Liver (tissue), 9 donors: ENCODE results near the gene CCDC78. TPM values are rescaled to one million over a fixed set of nuclear protein-coding genes. Genes with fewer than 3 reads are reported as not detected.

ENCODE experiments used
- DNase-seq: peaks from one replicate; pipeline ENCODE4 v3.0.0-alpha.2; 2017; ENCODE audit warnings: low spot score
- H3K27ac ChIP-seq, 2 donors: one replicate each; pipeline ENCODE4 v1.7.0; 2013; ENCODE audit warnings: inconsistent platforms in 2 of 2, low read length in 2 of 2, control low read depth in 1 of 2, low read depth in 1 of 2, mild to moderate bottlenecking in 1 of 2
- H3K27me3 ChIP-seq, 4 donors: one replicate each; pipeline versions ENCODE4 v1.6.1 to v1.7.0; 2013; ENCODE audit warnings: low read length in 3 of 4, inconsistent platforms in 1 of 4, mild to moderate bottlenecking in 1 of 4, moderate library complexity in 1 of 4; ENCODE audit not compliant: control insufficient read depth in 4 of 4, insufficient read depth in 4 of 4
- H3K36me3 ChIP-seq, 4 donors: one replicate each; pipeline versions ENCODE4 v1.6.1 to v1.7.0; 2013; ENCODE audit warnings: low read length in 3 of 4, mild to moderate bottlenecking in 3 of 4, low read depth in 1 of 4, moderate library complexity in 1 of 4; ENCODE audit not compliant: control insufficient read depth in 4 of 4, insufficient read depth in 3 of 4
- H3K4me1 ChIP-seq, 4 donors: one replicate each; pipeline versions ENCODE4 v1.6.1 to v1.7.0; 2013; ENCODE audit warnings: low read length in 3 of 4, mild to moderate bottlenecking in 3 of 4, moderate library complexity in 1 of 4; ENCODE audit not compliant: control insufficient read depth in 4 of 4, insufficient read depth in 4 of 4
- H3K4me3 ChIP-seq, 3 donors: one replicate each; pipeline versions ENCODE4 v1.6.1 to v1.7.0; 2013; ENCODE audit warnings: low read length in 3 of 3, control low read depth in 1 of 3, low read depth in 1 of 3, mild to moderate bottlenecking in 1 of 3
- H3K9ac ChIP-seq, 2 donors: one replicate each; pipeline ENCODE4 v1.7.0; 2013; ENCODE audit warnings: low read length in 2 of 2, mild to moderate bottlenecking in 2 of 2, moderate library complexity in 2 of 2, control low read depth in 1 of 2, low read depth in 1 of 2
- H3K9me3 ChIP-seq, 4 donors: one replicate each; pipeline versions ENCODE4 v1.6.1 to v1.7.0; 2013; ENCODE audit warnings: low read length in 3 of 4; ENCODE audit not compliant: control insufficient read depth in 4 of 4
- EGR1 ChIP-seq, 2 donors: IDR thresholded peaks; 2 replicates each; pipeline ENCODE4 v1.6.1; 2016 to 2018; ENCODE audit warnings: antibody characterized with exemption in 2 of 2, low read depth in 2 of 2
- FOXA1 ChIP-seq: IDR thresholded peaks from 2 replicates; pipeline ENCODE4 v1.6.1; 2016; ENCODE audit warnings: antibody characterized with exemption
- FOXA2 ChIP-seq: IDR thresholded peaks from 2 replicates; pipeline ENCODE4 v1.6.1; 2016; ENCODE audit warnings: antibody characterized with exemption
- GABPA ChIP-seq, 2 donors: IDR thresholded peaks in 1 of 2; conservative IDR thresholded peaks in 1 of 2; 2 replicates each; pipeline ENCODE4 v1.6.1; 2016; ENCODE audit warnings: antibody characterized with exemption in 2 of 2, mild to moderate bottlenecking in 1 of 2, moderate library complexity in 1 of 2
- HNF4A ChIP-seq, 2 donors: conservative IDR thresholded peaks; 2 replicates each; pipeline ENCODE4 v1.6.1; 2016; ENCODE audit warnings: antibody characterized with exemption in 2 of 2, mild to moderate bottlenecking in 2 of 2
- HNF4G ChIP-seq: IDR thresholded peaks from 2 replicates; pipeline ENCODE4 v1.6.1; 2016; ENCODE audit warnings: antibody characterized with exemption
- JUND ChIP-seq, 2 donors: IDR thresholded peaks; 2 replicates each; pipeline ENCODE4 v1.6.1; 2016; ENCODE audit warnings: antibody characterized with exemption in 2 of 2
- NR2F2 ChIP-seq: IDR thresholded peaks from 2 replicates; pipeline ENCODE4 v1.6.1; 2016; ENCODE audit warnings: antibody characterized with exemption
- RAD21 ChIP-seq, 2 donors: IDR thresholded peaks; 2 replicates each; pipeline ENCODE4 v1.6.1; 2016; ENCODE audit warnings: antibody characterized with exemption in 2 of 2, mild to moderate bottlenecking in 2 of 2
- RXRA ChIP-seq, 2 donors: IDR thresholded peaks; 2 replicates each; pipeline ENCODE4 v1.6.1; 2017 to 2018; ENCODE audit warnings: antibody characterized with exemption in 2 of 2, mild to moderate bottlenecking in 1 of 2
- SP1 ChIP-seq: IDR thresholded peaks from 2 replicates; pipeline ENCODE4 v1.6.1; 2018; ENCODE audit warnings: antibody characterized with exemption, mild to moderate bottlenecking
- TAF1 ChIP-seq: conservative IDR thresholded peaks from 2 replicates; pipeline ENCODE4 v1.6.1; 2016; ENCODE audit warnings: antibody characterized with exemption, mild to moderate bottlenecking
- YY1 ChIP-seq: IDR thresholded peaks from 2 replicates; pipeline ENCODE4 v1.6.1; 2016; ENCODE audit warnings: antibody characterized with exemption, mild to moderate bottlenecking
- WGBS: extraction: QIAGEN DNeasy Blood & Tissue Kit; methylation state at CpG from one replicate; pipeline ENCODE4 v1.1.7; 2013; 5-methylcytosine and 5-hydroxymethylcytosine counted together
- polyA plus RNA-seq, 2 donors: library from polyadenylated mRNA; stranded (reverse) in 1 of 2; unstranded in 1 of 2; fragments of 200-250 nt in 1 of 2; fragments of >200 nt in 1 of 2; fragmentation: Nextera tagmentation in 1 of 2; extraction: Ambion mirVana in 1 of 2; gene quantifications; one replicate each; pipeline versions ENCODE4 v1.2.1 to v1.2.3, GENCODE V29; 2013 to 2015
- total RNA-seq, 2 donors: library from RNA; depleted of rRNA; stranded (reverse); fragments of >200 nt; gene quantifications; one replicate each; pipeline ENCODE4 v1.2.3, GENCODE V29; 2014
- TF ChIP-seq, protein P1 (sequence below): IDR thresholded peaks from 2 replicates; pipeline ENCODE4 v1.6.1; 2016; ENCODE audit warnings: antibody characterized with exemption, mild to moderate bottlenecking
- TF ChIP-seq, protein P2 (sequence below): fragments of 150-350 bp; IDR thresholded peaks from 2 replicates; pipeline ENCODE4 v1.5.1; 2017; ENCODE audit warnings: improper control_type of control experiment, low read depth, low read length; ENCODE audit not compliant: missing input control
- TF ChIP-seq, protein P3 (sequence below): IDR thresholded peaks from 2 replicates; pipeline ENCODE4 v1.6.1; 2016; ENCODE audit warnings: antibody characterized with exemption
- TF ChIP-seq, protein P4 (sequence below): IDR thresholded peaks from 2 replicates; pipeline ENCODE4 v1.6.1; 2016; ENCODE audit warnings: antibody characterized with exemption
- donor health status: healthy.
- donor health status: healthy.
- donor health status: healthy.
- donor health status: healthy.
- donor health status: healthy.

The CCDC78 gene
- total and polyA plus RNA-seq, 4 donors, result 0.05 to 0.28 (median 0.08) TPM; not detected in 1

DNA sequence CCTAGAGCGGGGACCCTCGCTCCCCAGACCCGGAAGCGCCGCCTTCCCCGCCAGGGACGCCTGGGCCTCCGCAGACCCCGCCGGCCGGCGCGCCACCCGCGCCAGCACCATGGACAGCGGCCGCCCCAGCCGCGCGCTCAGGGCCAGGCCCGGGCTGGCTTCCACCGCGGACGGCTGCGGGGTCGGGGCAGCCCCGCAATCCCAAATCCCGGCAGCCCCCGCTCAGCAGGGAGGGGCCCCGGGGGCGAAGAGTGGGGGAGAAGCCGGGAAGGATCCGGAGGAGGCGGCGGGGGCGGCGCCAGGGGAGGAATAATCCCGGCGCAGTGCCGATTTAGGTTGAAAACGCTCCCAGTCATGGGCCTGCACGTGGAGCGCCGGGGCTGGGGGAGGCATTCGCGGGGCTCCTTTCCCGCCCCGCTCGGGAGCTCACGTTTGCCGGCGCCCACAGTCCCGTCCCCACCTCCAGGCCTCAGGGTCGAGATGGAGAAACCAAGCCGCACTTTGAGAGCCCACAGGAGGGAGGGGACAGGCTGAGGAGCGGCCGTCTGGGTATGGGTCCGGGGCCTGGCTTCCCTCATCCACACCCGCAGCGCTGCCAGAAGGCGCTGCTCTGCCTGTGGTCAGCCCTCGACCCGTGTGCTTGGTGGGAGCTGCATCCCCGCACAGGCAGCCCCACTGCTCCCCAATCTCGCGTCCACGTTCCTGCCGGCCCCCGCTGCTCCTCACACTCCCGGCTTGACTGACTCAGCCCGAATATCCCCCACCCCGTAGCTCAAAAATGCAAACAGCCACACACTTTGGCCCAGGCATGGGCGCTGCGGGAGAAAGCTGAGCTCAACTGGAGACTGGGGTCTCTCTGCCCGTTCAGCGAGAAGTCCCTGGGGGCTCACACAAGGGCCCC lies 25.3 kb downstream of the CCDC78 start:
- TF ChIP-seq, protein P1, sequence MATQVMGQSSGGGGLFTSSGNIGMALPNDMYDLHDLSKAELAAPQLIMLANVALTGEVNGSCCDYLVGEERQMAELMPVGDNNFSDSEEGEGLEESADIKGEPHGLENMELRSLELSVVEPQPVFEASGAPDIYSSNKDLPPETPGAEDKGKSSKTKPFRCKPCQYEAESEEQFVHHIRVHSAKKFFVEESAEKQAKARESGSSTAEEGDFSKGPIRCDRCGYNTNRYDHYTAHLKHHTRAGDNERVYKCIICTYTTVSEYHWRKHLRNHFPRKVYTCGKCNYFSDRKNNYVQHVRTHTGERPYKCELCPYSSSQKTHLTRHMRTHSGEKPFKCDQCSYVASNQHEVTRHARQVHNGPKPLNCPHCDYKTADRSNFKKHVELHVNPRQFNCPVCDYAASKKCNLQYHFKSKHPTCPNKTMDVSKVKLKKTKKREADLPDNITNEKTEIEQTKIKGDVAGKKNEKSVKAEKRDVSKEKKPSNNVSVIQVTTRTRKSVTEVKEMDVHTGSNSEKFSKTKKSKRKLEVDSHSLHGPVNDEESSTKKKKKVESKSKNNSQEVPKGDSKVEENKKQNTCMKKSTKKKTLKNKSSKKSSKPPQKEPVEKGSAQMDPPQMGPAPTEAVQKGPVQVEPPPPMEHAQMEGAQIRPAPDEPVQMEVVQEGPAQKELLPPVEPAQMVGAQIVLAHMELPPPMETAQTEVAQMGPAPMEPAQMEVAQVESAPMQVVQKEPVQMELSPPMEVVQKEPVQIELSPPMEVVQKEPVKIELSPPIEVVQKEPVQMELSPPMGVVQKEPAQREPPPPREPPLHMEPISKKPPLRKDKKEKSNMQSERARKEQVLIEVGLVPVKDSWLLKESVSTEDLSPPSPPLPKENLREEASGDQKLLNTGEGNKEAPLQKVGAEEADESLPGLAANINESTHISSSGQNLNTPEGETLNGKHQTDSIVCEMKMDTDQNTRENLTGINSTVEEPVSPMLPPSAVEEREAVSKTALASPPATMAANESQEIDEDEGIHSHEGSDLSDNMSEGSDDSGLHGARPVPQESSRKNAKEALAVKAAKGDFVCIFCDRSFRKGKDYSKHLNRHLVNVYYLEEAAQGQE, result peak; percentile 96
- TF ChIP-seq, protein P2, sequence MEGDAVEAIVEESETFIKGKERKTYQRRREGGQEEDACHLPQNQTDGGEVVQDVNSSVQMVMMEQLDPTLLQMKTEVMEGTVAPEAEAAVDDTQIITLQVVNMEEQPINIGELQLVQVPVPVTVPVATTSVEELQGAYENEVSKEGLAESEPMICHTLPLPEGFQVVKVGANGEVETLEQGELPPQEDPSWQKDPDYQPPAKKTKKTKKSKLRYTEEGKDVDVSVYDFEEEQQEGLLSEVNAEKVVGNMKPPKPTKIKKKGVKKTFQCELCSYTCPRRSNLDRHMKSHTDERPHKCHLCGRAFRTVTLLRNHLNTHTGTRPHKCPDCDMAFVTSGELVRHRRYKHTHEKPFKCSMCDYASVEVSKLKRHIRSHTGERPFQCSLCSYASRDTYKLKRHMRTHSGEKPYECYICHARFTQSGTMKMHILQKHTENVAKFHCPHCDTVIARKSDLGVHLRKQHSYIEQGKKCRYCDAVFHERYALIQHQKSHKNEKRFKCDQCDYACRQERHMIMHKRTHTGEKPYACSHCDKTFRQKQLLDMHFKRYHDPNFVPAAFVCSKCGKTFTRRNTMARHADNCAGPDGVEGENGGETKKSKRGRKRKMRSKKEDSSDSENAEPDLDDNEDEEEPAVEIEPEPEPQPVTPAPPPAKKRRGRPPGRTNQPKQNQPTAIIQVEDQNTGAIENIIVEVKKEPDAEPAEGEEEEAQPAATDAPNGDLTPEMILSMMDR, result no peak
- no peak for TF ChIP-seq HNF4G
- TF ChIP-seq HNF4A (conservative IDR thresholded peaks at IDR 0.05), result no peak
- 9% methylated on average over 76 of the region's 76 CpGs for WGBS
- H3K9me3 ChIP-seq, result no peaks in the 10 kb centered on the region
- peak; percentile 60 for DNase-seq
- H3K4me3 ChIP-seq, result no peak overlapping the region
- H3K27ac ChIP-seq, result no peak overlapping the region
- H3K4me1 ChIP-seq, result peaks cover 0 to 3% (median 0%) of the 10 kb centered on the region in 4 donors
- peaks cover 2 to 20% (median 7%) of the 10 kb centered on the region in 4 donors for H3K27me3 ChIP-seq
- H3K9ac ChIP-seq, result no peak overlapping the region
- no peaks in the 10 kb centered on the region for H3K36me3 ChIP-seq

DNA sequence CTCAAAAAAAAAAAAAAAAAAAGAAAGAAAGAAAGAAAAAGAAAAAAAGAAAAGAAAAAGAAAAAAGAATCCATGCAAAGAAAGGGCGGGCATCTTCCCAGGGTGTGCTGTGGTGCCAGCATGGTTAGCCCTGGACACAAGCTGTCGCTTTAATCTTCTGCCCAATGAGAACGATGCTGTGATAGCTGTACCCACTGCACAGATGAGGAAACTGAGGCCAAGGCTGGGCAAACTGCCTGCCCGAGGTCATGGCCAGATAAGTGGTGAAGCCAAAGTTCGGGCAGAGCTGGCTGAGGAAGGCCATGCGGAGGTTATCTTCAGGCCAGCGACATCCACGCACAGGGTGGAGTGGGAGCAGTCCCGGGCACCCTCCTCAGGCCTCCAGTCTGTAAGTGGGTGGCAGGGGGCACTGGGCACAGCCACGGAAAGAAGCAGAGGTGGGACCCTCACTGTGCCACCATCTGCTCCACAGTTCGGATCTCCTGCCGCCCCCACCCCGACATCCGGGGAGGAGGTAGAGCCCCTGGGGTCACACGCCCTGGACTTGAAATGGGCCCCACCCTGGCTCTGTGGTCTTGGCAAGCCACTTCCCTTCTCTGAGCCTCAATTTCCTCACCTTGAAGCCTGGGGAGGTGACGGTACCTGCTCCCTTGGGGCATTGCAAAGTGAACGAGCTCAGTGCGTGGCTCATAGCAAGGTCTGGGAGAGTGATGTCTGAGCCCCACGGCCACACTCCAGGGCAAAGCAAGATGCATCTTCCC lies 27.2 kb downstream of the CCDC78 start:
- no peaks in the 10 kb centered on the region for H3K9me3 ChIP-seq
- WGBS, result 73% methylated on average over 19 of the region's 19 CpGs

More for the DNA sequence above, 27.2 kb downstream of the CCDC78 start:
- H3K27me3 ChIP-seq, result peaks cover 2 to 23% (median 7%) of the 10 kb centered on the region in 4 donors
- H3K4me1 ChIP-seq, result peaks cover 0 to 12% (median 6%) of the 10 kb centered on the region in 4 donors
- H3K4me3 ChIP-seq, result no peak overlapping the region
- DNase-seq, result no peak
- H3K36me3 ChIP-seq, result no peaks in the 10 kb centered on the region
- TF ChIP-seq TAF1 (no peak), NR2F2 (no peak), YY1 (no peak), RXRA (IDR thresholded peaks at IDR 0.05) (no peak), FOXA1 (no peak), FOXA2 (no peak), RAD21 (IDR thresholded peaks at IDR 0.05) (no peak), EGR1 (IDR thresholded peaks at IDR 0.05; ENCODE audit: low read depth in 2 of 2) (no peak), JUND (IDR thresholded peaks at IDR 0.05) (no peak), HNF4A (conservative IDR thresholded peaks at IDR 0.05) (no peak), GABPA (IDR thresholded peaks at IDR 0.05 in 1 of 2, conservative IDR thresholded peaks at IDR 0.05 in 1 of 2) (no peak), SP1 (no peak)
- TF ChIP-seq, protein P3, sequence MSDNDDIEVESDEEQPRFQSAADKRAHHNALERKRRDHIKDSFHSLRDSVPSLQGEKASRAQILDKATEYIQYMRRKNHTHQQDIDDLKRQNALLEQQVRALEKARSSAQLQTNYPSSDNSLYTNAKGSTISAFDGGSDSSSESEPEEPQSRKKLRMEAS, result no peak
- TF ChIP-seq, protein P2, result no peak
- TF ChIP-seq, protein P4, sequence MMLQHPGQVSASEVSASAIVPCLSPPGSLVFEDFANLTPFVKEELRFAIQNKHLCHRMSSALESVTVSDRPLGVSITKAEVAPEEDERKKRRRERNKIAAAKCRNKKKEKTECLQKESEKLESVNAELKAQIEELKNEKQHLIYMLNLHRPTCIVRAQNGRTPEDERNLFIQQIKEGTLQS, result no peak
- no peak overlapping the region for H3K9ac ChIP-seq
- H3K27ac ChIP-seq, result no peak overlapping the region
